Uterus (tissue), 2 donors: ENCODE results near the gene ABHD16A.

Source experiments
- POLR2A ChIP-seq, 2 donors: fragments of 450-650 bp; IDR thresholded peaks; one replicate each; pipeline ENCODE4 v1.6.1; 2016; ENCODE audit warnings: antibody characterized with exemption in 2 of 2, mild to moderate bottlenecking in 1 of 2, moderate library complexity in 1 of 2
- TF ChIP-seq, protein P1 (sequence below), 4 experiments: fragments of 200-600 bp in 2 of 4; fragments of 450-650 bp in 2 of 4; sonication (generic) in 2 of 4; IDR thresholded peaks; one replicate each; pipeline ENCODE4 v1.5.1; 2016 to 2019; ENCODE audit warnings: antibody characterized with exemption in 4 of 4, mild to moderate bottlenecking in 2 of 4, moderate library complexity in 1 of 4

DNA sequence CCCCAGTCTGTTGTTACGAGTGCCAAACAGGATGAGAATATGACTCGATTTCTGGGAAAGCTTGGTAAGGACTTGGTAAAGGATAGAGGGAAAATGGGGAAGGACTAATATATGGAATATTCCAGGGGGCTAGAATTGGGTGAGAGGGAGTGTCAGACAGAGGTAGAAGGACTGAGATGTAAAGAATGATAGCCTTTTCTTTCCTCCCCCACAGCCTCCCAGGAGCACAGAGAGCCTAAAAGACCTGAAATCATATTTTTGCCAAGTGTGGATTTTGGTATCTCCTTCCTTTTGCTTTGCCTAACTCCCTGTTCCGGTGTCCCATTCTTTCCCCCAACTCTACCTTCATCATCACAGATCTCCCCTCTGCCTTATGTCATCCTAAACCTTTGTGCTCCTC is 39.8 kb upstream of the ABHD16A start:
- TF ChIP-seq, protein P1, sequence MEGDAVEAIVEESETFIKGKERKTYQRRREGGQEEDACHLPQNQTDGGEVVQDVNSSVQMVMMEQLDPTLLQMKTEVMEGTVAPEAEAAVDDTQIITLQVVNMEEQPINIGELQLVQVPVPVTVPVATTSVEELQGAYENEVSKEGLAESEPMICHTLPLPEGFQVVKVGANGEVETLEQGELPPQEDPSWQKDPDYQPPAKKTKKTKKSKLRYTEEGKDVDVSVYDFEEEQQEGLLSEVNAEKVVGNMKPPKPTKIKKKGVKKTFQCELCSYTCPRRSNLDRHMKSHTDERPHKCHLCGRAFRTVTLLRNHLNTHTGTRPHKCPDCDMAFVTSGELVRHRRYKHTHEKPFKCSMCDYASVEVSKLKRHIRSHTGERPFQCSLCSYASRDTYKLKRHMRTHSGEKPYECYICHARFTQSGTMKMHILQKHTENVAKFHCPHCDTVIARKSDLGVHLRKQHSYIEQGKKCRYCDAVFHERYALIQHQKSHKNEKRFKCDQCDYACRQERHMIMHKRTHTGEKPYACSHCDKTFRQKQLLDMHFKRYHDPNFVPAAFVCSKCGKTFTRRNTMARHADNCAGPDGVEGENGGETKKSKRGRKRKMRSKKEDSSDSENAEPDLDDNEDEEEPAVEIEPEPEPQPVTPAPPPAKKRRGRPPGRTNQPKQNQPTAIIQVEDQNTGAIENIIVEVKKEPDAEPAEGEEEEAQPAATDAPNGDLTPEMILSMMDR (IDR thresholded peaks at IDR 0.05): no peak
- TF ChIP-seq POLR2A (IDR thresholded peaks at IDR 0.05): no peak
